Erythroblast (primary cell): ENCODE measurements around the gene CCDC187.

Experiments used
- GATA1 ChIP-seq: IDR thresholded peaks from 2 replicates; pipeline ENCODE4 v1.6.1; 2011; ENCODE audit warnings: low read depth, mild to moderate bottlenecking, control low read depth, low read length, moderate library complexity
- POLR2A ChIP-seq: IDR thresholded peaks from 2 replicates; pipeline ENCODE4 v1.6.1; 2011; ENCODE audit warnings: mild to moderate bottlenecking, low read length

DNA sequence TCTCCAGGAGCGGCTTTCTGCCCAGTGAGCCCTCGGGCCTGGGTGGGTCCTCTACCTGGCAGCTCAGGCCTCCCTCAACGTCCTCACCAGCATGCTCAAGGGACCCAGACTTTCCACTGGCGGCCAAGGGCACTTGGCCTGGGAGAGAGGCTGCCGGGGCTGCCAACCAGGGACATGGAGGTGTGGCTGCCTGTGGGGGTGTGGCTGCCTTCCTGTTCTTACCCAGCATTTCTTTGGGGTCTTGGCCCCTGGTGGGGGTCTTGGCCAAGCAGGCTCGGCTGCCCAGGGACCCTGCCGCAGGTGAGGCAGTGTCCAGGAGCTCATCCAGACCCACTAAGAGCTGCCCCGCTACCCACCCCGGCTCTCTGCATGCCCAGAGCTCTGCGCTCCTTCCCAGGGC is 51.0 kb downstream of the CCDC187 start:
- no peak for TF ChIP-seq POLR2A
- no peak for TF ChIP-seq GATA1
